ENCODE measurements around the gene SEMA3C. TPM values are rescaled to one million over a fixed set of nuclear protein-coding genes. Genes with fewer than 3 reads are reported as not detected.

SEMA3C gene
- total RNA-seq, 1 experiment from 2014 or later: 39.3 TPM

DNA sequence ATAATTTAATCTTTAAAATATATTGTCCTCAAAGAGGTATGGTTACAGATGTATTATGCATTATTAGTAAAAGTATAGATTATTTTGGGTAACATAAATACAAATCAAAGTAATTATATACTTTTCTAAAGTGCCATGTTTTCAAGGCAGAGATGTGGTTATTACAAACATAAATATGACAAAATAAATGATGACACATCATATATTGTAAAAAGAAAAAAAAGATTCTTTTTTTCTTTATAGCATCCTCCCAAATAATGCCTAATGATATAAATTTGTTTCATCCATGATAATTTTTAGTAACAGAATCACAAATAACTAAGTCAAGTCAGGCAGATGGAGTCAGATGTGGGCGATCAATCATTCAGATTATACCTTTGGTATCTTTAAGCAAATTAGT is 29.3 kb downstream of the SEMA3C start:
- no peak for DNase-seq
- H3K27me3 ChIP-seq: no peaks in the 10 kb centered on the region
- no peaks in the 10 kb centered on the region for H3K9me3 ChIP-seq (replicated peaks)

GRCh38 chr7:80885757-80886156 is 33.1 kb downstream of the SEMA3C start:
- Histone ChIP-seq H3K4me3 (no peak overlapping the region), H3K4me1 (peaks cover 29% of the 10 kb centered on the region), H3K9me3 (replicated peaks) (no peaks in the 10 kb centered on the region), H3K36me3 (peaks cover 3% of the 10 kb centered on the region; the same call in 1 of the 2 replicates), H3K27ac (no peak overlapping the region), H3K27me3 (no peaks in the 10 kb centered on the region)
- peak in 1 of 2 experiments; percentile 36 for DNase-seq

More for the DNA sequence above, 29.3 kb downstream of the SEMA3C start:
- H3K36me3 ChIP-seq: peaks cover 6% of the 10 kb centered on the region
- H3K4me3 ChIP-seq: no peak overlapping the region
- H3K4me1 ChIP-seq: peaks cover 21% of the 10 kb centered on the region
- H3K27ac ChIP-seq: no peak overlapping the region

DNA sequence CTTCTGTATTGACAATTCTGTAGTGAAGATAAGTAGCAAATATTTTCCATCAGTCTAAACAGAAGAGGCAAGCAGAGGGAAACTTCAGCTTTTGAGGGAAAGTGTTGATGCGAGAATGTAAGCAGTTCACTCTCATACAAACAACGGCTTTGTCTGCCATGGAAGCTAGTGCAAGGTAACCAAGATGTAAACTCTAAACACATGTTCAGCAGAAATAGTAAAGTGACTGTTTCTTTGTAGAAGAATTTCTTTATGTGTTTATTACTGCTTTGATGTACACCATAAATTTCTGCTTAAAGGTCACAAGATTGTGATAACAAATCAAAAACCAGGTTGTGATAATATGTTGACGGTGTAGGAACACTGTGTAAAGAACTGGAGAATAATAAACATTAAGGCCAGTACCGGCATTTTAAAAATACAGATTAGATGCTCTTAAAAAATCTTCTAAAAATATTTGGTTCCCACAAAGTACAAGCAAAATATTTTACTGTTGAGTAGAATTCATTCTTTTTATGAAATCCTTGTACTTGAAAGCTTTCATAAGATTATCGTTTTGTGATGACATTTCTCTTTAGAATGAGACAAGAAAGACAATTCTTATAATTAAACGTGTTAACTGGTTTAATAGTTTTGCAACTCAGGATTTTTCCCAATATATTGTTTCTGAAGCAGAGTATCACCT is 34.2 kb downstream of the SEMA3C start:
- DNase-seq: no peak
- Histone ChIP-seq H3K27me3 (no peaks in the 10 kb centered on the region), H3K4me3 (no peak overlapping the region), H3K4me1 (peaks cover 29% of the 10 kb centered on the region), H3K27ac (no peak overlapping the region), H3K36me3 (peaks cover 3% of the 10 kb centered on the region; the same call in 1 of the 2 replicates), H3K9me3 (replicated peaks) (no peaks in the 10 kb centered on the region)

DNA sequence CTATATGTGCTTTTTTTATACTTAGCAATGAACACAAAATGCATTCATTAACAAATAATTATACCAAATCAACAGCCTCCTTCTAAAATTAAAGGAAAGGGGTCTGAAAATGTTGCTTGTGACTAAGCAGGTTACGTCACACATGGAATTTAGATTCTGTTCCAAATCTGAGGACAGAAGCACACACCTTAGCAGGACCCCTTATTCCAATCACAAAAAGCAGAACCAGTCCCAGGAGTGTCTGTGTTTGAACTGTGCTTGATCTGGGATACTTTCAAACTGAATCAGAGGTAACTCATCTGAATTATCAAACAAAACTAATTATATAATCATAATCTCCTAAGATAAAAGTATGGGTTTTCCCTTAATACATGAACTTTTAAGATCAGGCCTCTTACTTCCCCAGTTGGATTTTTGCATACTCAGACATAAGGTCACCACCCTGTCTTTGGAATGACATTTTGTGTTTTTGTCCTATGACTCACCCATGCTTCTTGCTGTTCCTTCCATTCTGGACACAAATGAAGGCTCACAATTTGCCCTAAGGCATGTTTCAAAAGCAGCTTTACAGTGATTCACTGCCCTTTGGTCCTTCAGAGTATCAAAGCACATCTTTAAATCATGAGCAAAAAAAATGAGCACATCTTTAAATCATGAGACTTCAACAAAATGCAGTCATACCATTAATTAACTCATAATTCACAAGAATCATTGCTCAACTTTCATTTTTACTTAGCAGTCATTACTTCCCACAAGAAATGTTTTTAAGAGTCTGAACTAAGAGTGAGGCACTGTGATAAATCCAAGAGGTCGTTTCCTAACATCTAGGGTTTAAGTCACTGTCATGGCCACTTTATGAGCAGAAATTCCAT is 35.5 kb downstream of the SEMA3C start:
- H3K27ac ChIP-seq: peak overlapping the region; percentile 26
- H3K4me1 ChIP-seq: peaks cover 29% of the 10 kb centered on the region
- peaks cover 3% of the 10 kb centered on the region; the same call in 1 of the 2 replicates for H3K36me3 ChIP-seq
- H3K4me3 ChIP-seq: no peak overlapping the region
- no peaks in the 10 kb centered on the region for H3K9me3 ChIP-seq (replicated peaks)
- peak; percentile 72 to 85 for DNase-seq
- H3K27me3 ChIP-seq: no peaks in the 10 kb centered on the region

DNA sequence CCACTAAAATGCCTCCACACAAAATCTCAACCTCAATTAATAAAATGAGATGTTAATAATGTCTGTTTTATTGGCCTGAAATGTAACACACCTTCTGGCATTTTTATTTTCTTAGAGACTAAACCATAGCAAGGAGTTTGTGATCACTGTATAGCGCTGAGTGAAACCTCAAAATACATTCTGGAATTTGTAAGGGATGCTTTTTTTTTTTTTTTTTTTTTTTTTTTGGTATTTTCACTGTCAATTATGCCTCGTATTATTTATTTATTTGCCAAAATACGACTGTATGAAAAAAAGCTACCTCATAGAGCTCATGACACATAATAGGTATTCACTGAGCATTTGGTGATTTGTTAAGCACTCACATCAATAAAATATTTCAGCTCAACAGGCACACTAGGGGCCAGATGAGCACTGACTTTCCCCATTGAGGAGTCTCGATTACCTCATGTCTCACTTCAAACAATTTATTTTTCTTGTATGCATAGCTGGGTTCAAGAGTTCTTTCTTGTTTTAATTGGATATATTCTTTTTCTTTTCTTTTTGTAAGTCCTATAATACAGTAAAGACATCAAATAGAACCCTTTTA is 36.5 kb downstream of the SEMA3C start:
- no peaks in the 10 kb centered on the region for H3K9me3 ChIP-seq (replicated peaks)
- DNase-seq: no peak
- no peak overlapping the region for H3K4me3 ChIP-seq
- peaks cover 31% of the 10 kb centered on the region for H3K4me1 ChIP-seq
- no peaks in the 10 kb centered on the region for H3K36me3 ChIP-seq
- no peaks in the 10 kb centered on the region for H3K27me3 ChIP-seq
- no peak overlapping the region for H3K27ac ChIP-seq

DNA sequence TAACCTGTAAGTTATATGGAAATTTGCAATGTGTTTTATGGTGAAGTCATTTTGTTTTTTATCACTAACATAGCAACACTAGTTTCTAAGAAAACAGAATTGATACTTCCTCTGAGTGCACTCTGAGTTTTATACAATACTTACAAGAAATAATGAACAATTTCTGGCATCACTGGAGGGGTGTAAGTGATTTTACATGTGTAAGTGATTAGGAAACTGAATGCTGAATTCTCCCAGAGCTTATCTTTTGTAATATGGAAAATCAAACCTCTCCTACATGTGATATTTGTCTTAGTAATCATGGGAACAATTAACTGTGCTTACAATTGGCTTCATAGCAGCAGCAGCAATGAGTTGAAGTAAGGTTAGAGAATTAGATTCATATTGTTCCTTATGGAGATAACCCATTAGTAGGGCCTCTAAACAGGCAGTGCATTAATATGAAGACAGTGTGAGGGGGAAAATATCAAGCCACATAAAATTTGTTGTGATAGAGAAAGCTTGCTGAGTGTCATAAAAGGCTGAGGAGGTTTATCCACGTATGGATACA is 37.4 kb downstream of the SEMA3C start:
- no peak overlapping the region for H3K4me3 ChIP-seq
- H3K9me3 ChIP-seq (replicated peaks): no peaks in the 10 kb centered on the region
- DNase-seq: no peak
- H3K27me3 ChIP-seq: no peaks in the 10 kb centered on the region
- H3K36me3 ChIP-seq: no peaks in the 10 kb centered on the region
- peaks cover 39% of the 10 kb centered on the region for H3K4me1 ChIP-seq
- H3K27ac ChIP-seq: no peak overlapping the region

DNA sequence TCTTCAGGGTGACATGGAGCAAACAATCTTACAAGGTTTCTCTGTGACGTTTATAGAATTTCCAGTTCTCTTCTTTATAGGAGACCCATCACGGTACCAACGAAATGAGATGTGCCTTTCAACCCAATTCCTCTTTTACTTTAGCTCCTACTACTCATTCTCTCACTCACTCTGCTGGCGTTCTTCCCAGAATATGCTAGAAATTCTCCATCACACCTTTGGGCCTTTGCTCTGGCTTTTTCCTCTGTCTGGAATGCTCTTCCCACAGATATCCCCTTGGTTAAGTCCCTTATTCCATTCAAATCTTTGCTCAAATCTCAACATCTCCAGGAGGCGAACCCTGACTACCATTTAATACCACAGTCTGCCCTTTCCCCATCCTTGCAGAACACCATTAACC is 39.0 kb downstream of the SEMA3C start:
- Histone ChIP-seq H3K4me1 (peaks cover 33% of the 10 kb centered on the region), H3K9me3 (replicated peaks) (no peaks in the 10 kb centered on the region), H3K4me3 (no peak overlapping the region), H3K36me3 (peaks cover 7% of the 10 kb centered on the region), H3K27me3 (no peaks in the 10 kb centered on the region), H3K27ac (no peak overlapping the region)
- DNase-seq: no peak

DNA sequence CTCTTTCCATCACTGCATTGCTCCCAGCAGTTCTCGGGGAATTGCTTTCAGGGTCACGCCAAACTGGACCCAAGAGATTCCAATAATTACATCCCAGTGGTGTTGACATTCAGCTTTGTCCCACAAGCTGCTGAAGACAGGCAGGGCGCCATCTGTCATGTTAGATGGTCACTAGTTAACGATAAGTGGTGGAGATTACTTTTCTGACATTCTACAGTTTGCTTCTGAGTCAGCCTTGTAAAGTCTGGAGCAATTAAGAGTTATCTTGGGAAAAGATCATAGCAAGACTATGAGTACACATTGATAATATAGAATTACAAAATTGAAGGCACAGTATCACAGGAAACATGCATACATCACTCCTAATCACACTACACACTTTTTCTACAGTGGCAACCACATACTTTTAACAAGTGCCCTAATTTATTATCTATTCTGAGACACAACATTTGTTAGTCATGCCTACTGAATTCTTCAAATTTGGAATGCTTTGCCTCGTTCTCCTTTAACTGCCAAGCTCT is 41.9 kb downstream of the SEMA3C start:
- Histone ChIP-seq H3K36me3 (peaks cover 7% of the 10 kb centered on the region), H3K9me3 (replicated peaks) (no peaks in the 10 kb centered on the region), H3K4me1 (peaks cover 13% of the 10 kb centered on the region), H3K27ac (no peak overlapping the region), H3K27me3 (no peaks in the 10 kb centered on the region), H3K4me3 (no peak overlapping the region)
- peak; percentile 47 to 53 for DNase-seq

DNA sequence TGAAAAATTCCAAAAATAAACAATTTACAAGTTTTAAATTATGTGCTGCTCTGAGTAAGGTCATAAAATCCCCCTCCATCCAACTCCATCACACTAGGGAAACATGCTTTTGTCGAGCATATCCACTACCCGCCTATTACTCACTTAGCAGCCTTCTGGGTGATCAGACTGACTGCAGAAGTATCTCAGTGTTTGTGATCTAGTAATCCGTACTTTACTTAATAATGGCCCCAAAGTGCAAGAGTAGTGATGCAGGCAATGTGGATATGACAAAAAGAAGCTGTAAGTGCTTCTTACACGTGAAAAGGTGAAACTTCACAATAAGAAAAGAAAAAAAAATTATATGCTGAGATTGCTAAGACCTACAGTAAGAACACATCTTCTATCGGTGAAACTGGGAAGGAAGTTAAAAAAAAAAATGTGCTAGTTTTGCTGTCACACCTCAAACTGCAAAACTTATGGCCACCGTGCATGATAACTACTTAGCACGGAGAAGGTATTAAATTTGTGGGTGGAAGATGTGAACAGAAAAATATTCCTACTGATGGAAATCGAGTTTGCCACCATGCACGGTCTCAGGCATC is 43.2 kb downstream of the SEMA3C start:
- DNase-seq: no peak
- Histone ChIP-seq H3K27ac (no peak overlapping the region), H3K9me3 (replicated peaks) (no peaks in the 10 kb centered on the region), H3K27me3 (no peaks in the 10 kb centered on the region), H3K4me1 (peaks cover 13% of the 10 kb centered on the region), H3K4me3 (no peak overlapping the region), H3K36me3 (peaks cover 7% of the 10 kb centered on the region)

- Histone ChIP-seq H3K27ac (no peak overlapping the region), H3K9me3 (replicated peaks) (no peaks in the 10 kb centered on the region), H3K36me3 (peaks cover 7% of the 10 kb centered on the region), H3K4me3 (no peak overlapping the region), H3K27me3 (no peaks in the 10 kb centered on the region), H3K4me1 (peaks cover 20% of the 10 kb centered on the region)
- no peak for DNase-seq
Measured at GRCh38 chr7:80873140-80873539, 45.7 kb downstream of the SEMA3C start.

DNA sequence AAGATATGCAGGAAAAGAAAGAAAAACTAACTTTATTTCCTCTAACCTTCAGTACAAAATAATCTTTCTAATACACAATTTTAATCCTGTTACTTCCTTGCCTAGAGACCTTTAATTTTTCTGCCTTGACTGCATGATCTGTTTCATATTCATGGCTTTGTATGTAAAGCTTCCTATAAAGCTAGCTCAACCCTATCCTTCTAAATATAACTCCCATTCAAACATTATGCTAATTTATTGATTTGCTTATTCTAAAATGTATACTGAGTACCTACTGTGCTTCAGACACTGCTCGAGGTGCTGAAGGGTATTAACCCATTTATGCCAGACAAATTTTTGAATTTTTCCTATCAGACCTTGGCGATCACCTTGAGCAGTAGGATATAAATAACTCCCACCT is 47.6 kb downstream of the SEMA3C start:
- Histone ChIP-seq H3K27ac (no peak overlapping the region), H3K4me1 (peaks cover 7% of the 10 kb centered on the region), H3K36me3 (peaks cover 8% of the 10 kb centered on the region), H3K4me3 (no peak overlapping the region), H3K9me3 (replicated peaks) (no peaks in the 10 kb centered on the region), H3K27me3 (no peaks in the 10 kb centered on the region)
- no peak for DNase-seq

DNA sequence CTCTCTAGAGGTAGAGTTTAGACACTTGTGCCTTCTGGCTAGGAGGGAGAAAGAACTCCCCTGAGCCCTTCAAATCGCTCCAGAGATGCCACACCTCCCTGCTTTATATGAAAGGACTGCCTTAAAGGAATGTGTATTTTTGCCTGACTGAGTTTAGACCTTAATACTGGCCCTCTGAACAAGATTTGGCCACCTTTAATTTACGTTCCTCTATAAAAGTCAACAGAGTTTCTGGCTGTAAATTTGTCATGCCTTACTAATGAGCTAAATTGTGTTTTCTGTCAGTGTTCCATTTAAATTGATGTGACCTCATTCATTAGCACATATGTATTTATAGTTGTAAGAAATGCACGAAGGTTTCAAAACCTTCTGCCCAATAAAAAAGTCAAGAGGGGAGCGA is 48.0 kb downstream of the SEMA3C start:
- Histone ChIP-seq H3K27me3 (no peaks in the 10 kb centered on the region), H3K4me1 (peaks cover 7% of the 10 kb centered on the region), H3K9me3 (replicated peaks) (no peaks in the 10 kb centered on the region), H3K36me3 (peaks cover 12% of the 10 kb centered on the region), H3K27ac (no peak overlapping the region), H3K4me3 (no peak overlapping the region)
- DNase-seq: no peak

- no peak for DNase-seq
- H3K4me3 ChIP-seq: no peak overlapping the region
- H3K27ac ChIP-seq: no peak overlapping the region
- H3K4me1 ChIP-seq: peaks cover 7% of the 10 kb centered on the region
- no peaks in the 10 kb centered on the region for H3K27me3 ChIP-seq
- H3K9me3 ChIP-seq (replicated peaks): no peaks in the 10 kb centered on the region
- H3K36me3 ChIP-seq: peaks cover 6% of the 10 kb centered on the region
Measured at GRCh38 chr7:80869821-80870751, 48.8 kb downstream of the SEMA3C start.

All from SJCRH30 (cell line).